Bronchial epithelial cell (primary cell): ENCODE measurements around the gene CDH13. TPM values are rescaled to one million over a fixed set of nuclear protein-coding genes. Genes with fewer than 3 reads are reported as not detected.

ENCODE experiments used
- DNase-seq: peaks from one replicate; pipeline ENCODE4 v3.0.0-alpha.2; 2010; ENCODE audit warnings: low read depth
- FAIRE-seq: peaks from 2 replicates; lab custom pipeline; 2011; peaks lifted over from hg19 to GRCh38; lab: Jason Lieb, UNC
- H3K27me3 ChIP-seq: 2 replicates; pipeline ENCODE4 v1.5.1; 2011; ENCODE audit warnings: low read length; ENCODE audit not compliant: control insufficient read depth, insufficient read depth
- H3K36me3 ChIP-seq: 2 replicates; pipeline ENCODE4 v1.5.1; 2011; ENCODE audit warnings: low read length; ENCODE audit not compliant: control insufficient read depth, insufficient read depth
- H3K4me3 ChIP-seq: 2 replicates; pipeline ENCODE4 v1.5.1; 2011; ENCODE audit warnings: mild to moderate bottlenecking, low read depth, low read length, control low read depth
- total RNA-seq: library from RNA; depleted of rRNA; stranded (reverse); fragments of >200 nt; gene quantifications from 2 replicates; pipeline ENCODE4 v1.2.1, GENCODE V29; 2014
- TF ChIP-seq, protein P1 (sequence below): IDR thresholded peaks from 2 replicates; pipeline ENCODE4 v1.5.1; 2011; ENCODE audit warnings: mild to moderate bottlenecking, moderate library complexity, low read length, control low read depth, inconsistent platforms; ENCODE audit not compliant: insufficient read depth, severe bottlenecking

Gene CDH13
- total RNA-seq, 1 donor from 2014 or later: 31.3 TPM

DNA sequence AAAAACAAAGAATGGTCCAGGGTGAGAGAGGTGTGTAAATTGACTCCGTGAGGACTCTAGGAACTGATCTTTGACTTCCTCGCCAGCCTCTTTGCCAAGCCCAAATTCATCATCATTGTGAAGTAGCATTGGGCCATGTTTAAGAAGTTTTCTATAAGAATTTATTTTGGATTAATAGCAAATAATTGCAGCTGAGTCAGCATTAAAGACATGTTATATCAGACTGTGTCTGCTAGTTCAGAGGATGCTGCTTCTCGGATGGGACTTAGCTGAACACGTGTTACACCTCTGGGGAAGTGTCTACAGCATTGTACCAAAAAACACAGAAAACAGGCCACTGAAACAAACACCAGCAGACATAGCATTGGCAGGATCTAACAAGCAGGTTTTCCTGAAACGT, 366.6 kb downstream of the CDH13 start:
- no peak for DNase-seq
- no peak for FAIRE-seq
- Histone ChIP-seq H3K36me3 (no peaks in the 10 kb centered on the region), H3K27me3 (no peaks in the 10 kb centered on the region), H3K4me3 (no peak overlapping the region)
- TF ChIP-seq, protein P1, sequence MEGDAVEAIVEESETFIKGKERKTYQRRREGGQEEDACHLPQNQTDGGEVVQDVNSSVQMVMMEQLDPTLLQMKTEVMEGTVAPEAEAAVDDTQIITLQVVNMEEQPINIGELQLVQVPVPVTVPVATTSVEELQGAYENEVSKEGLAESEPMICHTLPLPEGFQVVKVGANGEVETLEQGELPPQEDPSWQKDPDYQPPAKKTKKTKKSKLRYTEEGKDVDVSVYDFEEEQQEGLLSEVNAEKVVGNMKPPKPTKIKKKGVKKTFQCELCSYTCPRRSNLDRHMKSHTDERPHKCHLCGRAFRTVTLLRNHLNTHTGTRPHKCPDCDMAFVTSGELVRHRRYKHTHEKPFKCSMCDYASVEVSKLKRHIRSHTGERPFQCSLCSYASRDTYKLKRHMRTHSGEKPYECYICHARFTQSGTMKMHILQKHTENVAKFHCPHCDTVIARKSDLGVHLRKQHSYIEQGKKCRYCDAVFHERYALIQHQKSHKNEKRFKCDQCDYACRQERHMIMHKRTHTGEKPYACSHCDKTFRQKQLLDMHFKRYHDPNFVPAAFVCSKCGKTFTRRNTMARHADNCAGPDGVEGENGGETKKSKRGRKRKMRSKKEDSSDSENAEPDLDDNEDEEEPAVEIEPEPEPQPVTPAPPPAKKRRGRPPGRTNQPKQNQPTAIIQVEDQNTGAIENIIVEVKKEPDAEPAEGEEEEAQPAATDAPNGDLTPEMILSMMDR: no peak

DNA sequence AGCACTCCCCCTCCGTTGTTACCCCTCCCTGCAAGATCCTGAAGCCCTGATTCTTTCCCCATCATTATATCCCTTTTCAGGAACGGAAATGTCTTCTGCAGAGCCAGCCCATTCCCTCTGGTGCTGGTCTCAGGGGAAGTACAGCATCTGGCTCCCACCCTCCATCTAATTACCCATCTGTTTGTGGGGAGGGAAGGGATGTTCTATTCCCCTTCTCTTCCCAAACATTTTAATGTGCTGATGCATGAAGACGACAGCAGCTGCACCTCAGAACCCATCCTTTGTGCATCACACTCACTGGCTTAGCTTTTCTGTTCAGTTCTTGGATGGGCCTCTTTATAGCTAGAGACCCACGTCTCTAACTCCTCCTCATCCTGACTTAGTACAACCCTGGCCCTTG, 367.2 kb downstream of the CDH13 start:
- FAIRE-seq (no peak), DNase-seq (no peak)
- Histone ChIP-seq H3K27me3 (no peaks in the 10 kb centered on the region), H3K36me3 (no peaks in the 10 kb centered on the region), H3K4me3 (no peak overlapping the region)
- TF ChIP-seq, protein P1: no peak

DNA sequence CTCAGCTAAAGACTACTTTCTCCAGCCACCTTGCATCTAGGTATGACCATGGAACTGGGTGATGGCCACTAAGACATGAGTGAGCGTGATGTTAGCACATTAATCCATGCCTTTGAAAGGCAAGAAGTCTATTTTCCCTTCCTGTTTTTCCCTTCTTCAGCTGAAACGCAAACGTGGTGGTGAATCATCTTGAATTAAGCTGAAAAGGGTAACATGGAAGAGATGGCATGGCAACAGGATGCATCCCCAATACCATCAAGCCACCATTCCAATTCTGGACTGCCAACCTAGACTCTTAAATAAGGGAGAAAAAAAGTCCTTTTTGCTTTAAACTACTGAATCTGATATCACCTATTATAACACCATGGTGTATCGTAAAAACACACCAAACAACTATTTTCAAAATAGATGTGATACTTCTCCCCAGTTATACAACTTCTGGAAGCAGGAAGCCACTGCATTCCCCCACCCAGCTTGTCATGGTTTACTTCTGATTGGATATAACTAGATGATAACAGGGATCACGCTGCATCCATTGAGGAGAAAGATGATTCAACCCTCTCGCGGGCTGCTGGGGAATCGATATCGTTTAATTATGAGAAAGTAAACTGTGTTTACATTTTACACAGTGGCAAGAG, 368.6 kb downstream of the CDH13 start:
- TF ChIP-seq, protein P1: no peak
- FAIRE-seq: no peak
- DNase-seq: no peak
- no peaks in the 10 kb centered on the region for H3K36me3 ChIP-seq
- H3K4me3 ChIP-seq: no peak overlapping the region
- no peaks in the 10 kb centered on the region for H3K27me3 ChIP-seq

DNA sequence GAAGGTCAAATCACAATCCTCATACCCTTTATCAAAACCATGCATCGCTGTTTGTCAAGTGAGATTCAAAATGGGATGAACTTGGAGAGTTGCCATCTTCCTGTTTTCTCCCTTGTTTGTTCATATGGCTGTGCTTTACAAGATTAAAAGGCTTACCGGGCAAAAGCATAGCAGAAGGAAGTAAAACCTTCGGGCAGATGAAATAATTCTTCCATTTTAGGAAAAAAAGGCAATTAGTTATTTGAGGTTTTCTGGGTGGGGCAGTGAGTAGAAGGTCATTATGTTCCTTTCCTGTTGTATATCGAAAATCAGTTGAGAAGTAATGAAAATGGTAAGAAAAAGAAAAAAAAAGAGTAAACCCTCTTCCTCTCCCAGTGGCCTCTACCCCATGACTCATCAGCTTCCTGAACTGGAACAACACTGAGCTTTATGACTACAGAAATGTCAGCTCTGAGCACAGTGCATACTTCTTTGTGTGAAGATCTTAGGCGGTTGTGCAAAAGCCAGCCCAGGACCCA, 369.2 kb downstream of the CDH13 start:
- TF ChIP-seq, protein P1: no peak
- FAIRE-seq (no peak), DNase-seq (peak; percentile 61)
- Histone ChIP-seq H3K4me3 (no peak overlapping the region), H3K36me3 (no peaks in the 10 kb centered on the region), H3K27me3 (no peaks in the 10 kb centered on the region)

DNA sequence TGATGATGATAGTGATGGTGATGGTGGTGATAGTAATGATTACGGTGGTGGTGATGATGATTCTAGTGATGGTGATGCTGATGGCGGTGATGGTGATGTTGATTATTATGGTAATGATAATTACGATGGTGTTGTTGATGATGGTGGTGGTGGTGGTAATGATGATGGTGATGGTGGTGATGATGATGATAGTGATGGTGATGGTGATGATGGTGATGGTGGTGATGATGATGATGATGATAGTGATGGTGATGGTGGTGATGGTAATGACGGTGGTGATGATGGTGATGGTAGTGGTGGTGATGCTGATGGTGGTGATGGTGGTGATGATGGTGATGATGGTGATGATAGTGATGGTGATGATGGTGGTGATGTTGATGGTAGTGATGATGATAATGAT, 370.0 kb downstream of the CDH13 start:
- DNase-seq (no peak), FAIRE-seq (no peak)
- TF ChIP-seq, protein P1: no peak
- no peaks in the 10 kb centered on the region for H3K36me3 ChIP-seq
- H3K4me3 ChIP-seq: no peak overlapping the region
- H3K27me3 ChIP-seq: no peaks in the 10 kb centered on the region

DNA sequence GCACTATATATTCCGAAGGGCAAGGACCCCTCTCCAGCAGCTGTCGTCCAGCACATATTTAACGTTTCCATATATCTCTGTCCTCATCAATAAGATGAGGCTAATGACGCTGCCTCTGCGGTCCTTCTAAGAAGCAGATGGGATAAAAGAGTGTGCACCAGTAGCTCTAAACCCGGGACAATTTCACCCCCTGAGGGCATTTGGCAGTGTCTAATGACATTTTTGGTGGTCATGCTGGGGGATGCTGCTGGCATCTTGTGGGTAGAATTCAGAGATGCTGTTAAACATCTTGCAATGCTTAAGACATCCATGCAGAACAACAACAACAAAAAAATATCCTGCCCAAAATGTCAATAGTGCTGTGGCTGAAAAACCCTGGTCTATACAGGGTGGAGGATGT, 372.9 kb downstream of the CDH13 start:
- Histone ChIP-seq H3K36me3 (no peaks in the 10 kb centered on the region), H3K4me3 (no peak overlapping the region), H3K27me3 (no peaks in the 10 kb centered on the region)
- DNase-seq: no peak
- no peak for FAIRE-seq
- TF ChIP-seq, protein P1: no peak
